Activated T-cell treated with anti-CD3 and anti-CD28 coated beads for 48 hours (primary cell): ENCODE results near the gene SCYL2.
"Not testable (repeated sequence)": the region's sequence is repeated elsewhere in the genome, so short reads cannot be mapped to it uniquely, and the experiment has no call there.

Experiments used
- DNase-seq: peaks from one replicate; pipeline ENCODE4 v3.0.0-alpha.2; 2020; ENCODE audit warnings: low read depth

Gene SCYL2

GRCh38 chr12:100263131-100263530, 3.8 kb upstream of the SCYL2 start:
- DNase-seq, result no peak

- not testable (repeated sequence) for DNase-seq
Measured at GRCh38 chr12:100265107-100265506, 1.9 kb upstream of the SCYL2 start.

GRCh38 chr12:100265732-100266584, 1.0 kb upstream of the SCYL2 start:
- DNase-seq, result no peak

- peak; percentile 89 for DNase-seq
Measured at GRCh38 chr12:100266585-100266834, 467 bp upstream of the SCYL2 start.

- DNase-seq, result no peak
Measured at GRCh38 chr12:100267603-100268281, 765 bp downstream of the SCYL2 start.

GRCh38 chr12:100268835-100269564, 2.0 kb downstream of the SCYL2 start:
- DNase-seq, result no peak

- DNase-seq, result no peak
Measured at GRCh38 chr12:100273782-100274181, 6.8 kb downstream of the SCYL2 start.

- DNase-seq, result no peak
Measured at GRCh38 chr12:100274291-100274690, 7.3 kb downstream of the SCYL2 start.

- DNase-seq, result no peak
Measured at GRCh38 chr12:100279159-100279558, 12.2 kb downstream of the SCYL2 start.

GRCh38 chr12:100279607-100280244, 12.7 kb downstream of the SCYL2 start:
- no peak for DNase-seq

GRCh38 chr12:100284556-100284955, 17.6 kb downstream of the SCYL2 start:
- not testable (repeated sequence) for DNase-seq

GRCh38 chr12:100289038-100289437, 22.1 kb downstream of the SCYL2 start:
- no peak for DNase-seq

GRCh38 chr12:100290016-100290415, 23.0 kb downstream of the SCYL2 start:
- DNase-seq, result no peak

GRCh38 chr12:100293017-100293416, 26.0 kb downstream of the SCYL2 start:
- no peak for DNase-seq

- not testable (repeated sequence) for DNase-seq
Measured at GRCh38 chr12:100294366-100294765, 27.4 kb downstream of the SCYL2 start.

GRCh38 chr12:100295764-100296555, 29.0 kb downstream of the SCYL2 start:
- DNase-seq, result no peak

GRCh38 chr12:100302081-100302480, 35.1 kb downstream of the SCYL2 start:
- DNase-seq, result no peak

- DNase-seq, result no peak
Measured at GRCh38 chr12:100303831-100304230, 36.9 kb downstream of the SCYL2 start.

- not testable (repeated sequence) for DNase-seq
Measured at GRCh38 chr12:100304334-100304733, 37.4 kb downstream of the SCYL2 start.

- not testable (repeated sequence) for DNase-seq
Measured at GRCh38 chr12:100308138-100308537, 41.2 kb downstream of the SCYL2 start.

GRCh38 chr12:100311317-100311716, 44.3 kb downstream of the SCYL2 start:
- no peak for DNase-seq

- DNase-seq, result no peak
Measured at GRCh38 chr12:100317371-100317770, 50.4 kb downstream of the SCYL2 start.
